Nephron progenitor cell (in vitro differentiated cells): Measurements from ENCODE around the gene WDR11.

Experiments used
- DNase-seq: peaks from one replicate; pipeline ENCODE4 v3.0.0; 2021
- H3K27ac Mint-ChIP-seq: 2 replicates; pipeline ENCODE4 v1.8.0; 2021; ENCODE audit warnings: mild to moderate bottlenecking, moderate library complexity, mixed read lengths
- H3K27me3 Mint-ChIP-seq: 2 replicates; pipeline ENCODE4 v1.8.0; 2021; ENCODE audit warnings: mild to moderate bottlenecking, low read depth, mixed read lengths; ENCODE audit not compliant: poor library complexity
- H3K36me3 Mint-ChIP-seq: 2 replicates; pipeline ENCODE4 v1.8.0; 2021; ENCODE audit warnings: low read depth, mixed read lengths
- H3K4me1 Mint-ChIP-seq: 2 replicates; pipeline ENCODE4 v1.8.0; 2021; ENCODE audit warnings: mixed read lengths
- H3K4me3 Mint-ChIP-seq: 2 replicates; pipeline ENCODE4 v1.8.0; 2021; ENCODE audit warnings: mild to moderate bottlenecking, moderate library complexity, mixed read lengths
- H3K9me3 Mint-ChIP-seq: 2 replicates; pipeline ENCODE4 v1.8.0; 2021; ENCODE audit warnings: mild to moderate bottlenecking, moderate library complexity, mixed read lengths
- CTCF ChIP-seq: fragments of 200-600 bp; sonication (generic); IDR thresholded peaks from 2 replicates; pipeline ENCODE4 v1.5.0; 2021; ENCODE audit warnings: antibody characterized with exemption

The WDR11 gene

GRCh38 chr10:120825878-120826769 is 25.0 kb upstream of the WDR11 start:
- Mint-ChIP-seq H3K4me1 (peaks cover 15% of the 10 kb centered on the region), H3K27me3 (peaks cover 14% of the 10 kb centered on the region), H3K36me3 (no peaks in the 10 kb centered on the region), H3K4me3 (no peak overlapping the region), H3K27ac (no peak overlapping the region), H3K9me3 (no peaks in the 10 kb centered on the region)
- TF ChIP-seq CTCF: no peak
- no peak for DNase-seq

- H3K9me3 Mint-ChIP-seq: no peaks in the 10 kb centered on the region
- H3K4me1 Mint-ChIP-seq: peaks cover 15% of the 10 kb centered on the region
- H3K27ac Mint-ChIP-seq: no peak overlapping the region
- no peak for TF ChIP-seq CTCF
- peaks cover 21% of the 10 kb centered on the region for H3K27me3 Mint-ChIP-seq
- DNase-seq: no peak
- H3K36me3 Mint-ChIP-seq: no peaks in the 10 kb centered on the region
- no peak overlapping the region for H3K4me3 Mint-ChIP-seq
These were observed 23.8 kb upstream of the WDR11 start for GRCh38 chr10:120827251-120827875.

GRCh38 chr10:120828763-120829319 is 22.3 kb upstream of the WDR11 start:
- Mint-ChIP-seq H3K27me3 (peaks cover 26% of the 10 kb centered on the region), H3K27ac (no peak overlapping the region), H3K4me1 (peaks cover 5% of the 10 kb centered on the region), H3K4me3 (no peak overlapping the region), H3K36me3 (no peaks in the 10 kb centered on the region), H3K9me3 (no peaks in the 10 kb centered on the region)
- no peak for TF ChIP-seq CTCF
- DNase-seq: no peak

- TF ChIP-seq CTCF: no peak
- no peak for DNase-seq
- no peaks in the 10 kb centered on the region for H3K36me3 Mint-ChIP-seq
- H3K27ac Mint-ChIP-seq: no peak overlapping the region
- no peaks in the 10 kb centered on the region for H3K4me1 Mint-ChIP-seq
- peaks cover 41% of the 10 kb centered on the region for H3K27me3 Mint-ChIP-seq
- no peaks in the 10 kb centered on the region for H3K9me3 Mint-ChIP-seq
- no peak overlapping the region for H3K4me3 Mint-ChIP-seq
These were observed 19.1 kb upstream of the WDR11 start for GRCh38 chr10:120832106-120832505.

GRCh38 chr10:120833222-120833928 is 17.8 kb upstream of the WDR11 start:
- Mint-ChIP-seq H3K27me3 (peaks cover 39% of the 10 kb centered on the region), H3K4me1 (peaks cover 8% of the 10 kb centered on the region), H3K4me3 (no peak overlapping the region), H3K9me3 (no peaks in the 10 kb centered on the region), H3K27ac (no peak overlapping the region), H3K36me3 (no peaks in the 10 kb centered on the region)
- DNase-seq: no peak
- no peak for TF ChIP-seq CTCF
